PC-3 (cell line): ENCODE data around the gene OPN3. TPM values are rescaled to one million over a fixed set of nuclear protein-coding genes. Genes with fewer than 3 reads are reported as not detected.

Source experiments
- ATAC-seq: fragments of 200-7000 bp; cut with Tn5 transposase; 2 replicates; pipeline ENCODE4 v1.9.1; 2020; ENCODE audit warnings: mild to moderate bottlenecking, moderate library complexity
- BruUV-seq: library from RNA; stranded (reverse); fragments of 400-500 nt; replicated peaks from 2 replicates; lab custom pipeline; 2021; lab: Mats Ljungman, UMichigan
- CTCF ChIA-PET: fragments of 300-600 bp; sonication (Branson Sonifier 250); formaldehyde crosslinking; loops from one replicate; lab custom pipeline; 2022; ENCODE audit warnings: antibody characterized with exemption; lab: Charles Lee
- POLR2A ChIA-PET: fragments of 300-600 bp; sonication (Branson Sonifier 250); formaldehyde crosslinking; loops from one replicate; lab custom pipeline; 2022; ENCODE audit warnings: antibody characterized with exemption; ENCODE audit not compliant: unreplicated experiment; lab: Charles Lee
- DNase-seq: peaks from one replicate; pipeline ENCODE4 v3.0.0-alpha.2; 2015
- H2AFZ ChIP-seq: fragments of 300-600 bp; sonication (generic); 2 replicates; pipeline ENCODE4 v1.6.0; 2016; ENCODE audit warnings: antibody characterized with exemption, low read length
- H3F3A ChIP-seq: fragments of 300-600 bp; sonication (generic); one replicate; pipeline ENCODE4 v1.6.0; 2017; ENCODE audit warnings: antibody characterized with exemption, low read length, control low read depth, mild to moderate bottlenecking; ENCODE audit not compliant: unreplicated experiment
- H3K27ac ChIP-seq: fragments of 300-600 bp; sonication (generic); 2 replicates; pipeline ENCODE4 v1.5.1; 2016; ENCODE audit warnings: mild to moderate bottlenecking, low read length
- H3K27me3 ChIP-seq: fragments of 300-600 bp; sonication (generic); 2 replicates; pipeline ENCODE4 v1.6.1; 2016; ENCODE audit warnings: low read length, mixed read lengths
- H3K36me3 ChIP-seq: fragments of 300-600 bp; sonication (generic); 2 replicates; pipeline ENCODE4 v1.6.1; 2016; ENCODE audit warnings: low read depth, mixed run types, low read length, mixed read lengths
- H3K4me1 ChIP-seq: fragments of 300-600 bp; sonication (generic); 2 replicates; pipeline ENCODE4 v1.5.1; 2016; ENCODE audit warnings: low read length; ENCODE audit not compliant: insufficient read depth
- H3K4me2 ChIP-seq: fragments of 300-600 bp; sonication (generic); 2 replicates; pipeline ENCODE4 v1.6.0; 2016; ENCODE audit warnings: low read length
- H3K4me3 ChIP-seq: fragments of 300-600 bp; sonication (generic); 2 replicates; pipeline ENCODE4 v1.5.1; 2016; ENCODE audit warnings: mild to moderate bottlenecking, low read length, mixed read lengths
- H3K79me2 ChIP-seq: fragments of 300-600 bp; sonication (generic); 2 replicates; pipeline ENCODE4 v1.6.1; 2017; ENCODE audit warnings: low read length, mixed read lengths
- H3K9ac ChIP-seq: fragments of 300-600 bp; sonication (generic); 2 replicates; pipeline ENCODE4 v1.6.0; 2016; ENCODE audit warnings: mild to moderate bottlenecking, low read length
- H3K9me2 ChIP-seq: fragments of 300-600 bp; sonication (generic); replicated peaks from 2 replicates; pipeline ENCODE4 v1.6.1; 2016; ENCODE audit warnings: mixed run types, low read length, mixed read lengths
- H3K9me3 ChIP-seq: fragments of 300-600 bp; sonication (generic); 2 replicates; pipeline ENCODE4 v1.6.1; 2016; ENCODE audit warnings: low read length, mixed read lengths
- H4K20me1 ChIP-seq: fragments of 300-600 bp; sonication (generic); 2 replicates; pipeline ENCODE4 v1.6.1; 2016; ENCODE audit warnings: low read length, mixed read lengths
- EZH2 ChIP-seq: fragments of 300-600 bp; sonication (generic); IDR thresholded peaks from one replicate; pipeline ENCODE4 v1.6.1; 2017; ENCODE audit warnings: antibody characterized with exemption, mild to moderate bottlenecking, low read length; ENCODE audit not compliant: unreplicated experiment
- EZH2phosphoT487 ChIP-seq: fragments of 300-600 bp; sonication (generic); IDR thresholded peaks from 2 replicates; pipeline ENCODE4 v1.6.1; 2018; ENCODE audit warnings: mild to moderate bottlenecking, antibody characterized with exemption, low read length, borderline replicate concordance
- intact Hi-C: fragments of 100-400 bp; cut with micrococcal nuclease; formaldehyde crosslinking; loops from 2 replicates; pipeline ENCODE4 v1.9.0; 2023
- total RNA-seq: library from RNA; depleted of rRNA; stranded (reverse); fragments of >200 nt; gene quantifications from 2 replicates; pipeline ENCODE4 v1.2.3, GENCODE V29; 2014
- TF ChIP-seq, protein P1 (sequence below): fragments of 300-600 bp; sonication (generic); conservative IDR thresholded peaks from 2 replicates; pipeline ENCODE4 v1.5.1; 2017; ENCODE audit warnings: antibody characterized with exemption, low read depth, mild to moderate bottlenecking, low read length

Gene OPN3
- total RNA-seq, 1 experiment from 2014 or later: 44.8 TPM

- ATAC-seq (peak; percentile 29), DNase-seq (peak; percentile 94)
- H3K27ac ChIP-seq: peak overlapping the region; percentile 88
- H3K9ac ChIP-seq: peak overlapping the region; percentile 68
- H3F3A ChIP-seq: peaks cover 9% of the 10 kb centered on the region
- no peaks in the 10 kb centered on the region for H3K36me3 ChIP-seq
- H2AFZ ChIP-seq: no peak overlapping the region
- H3K4me2 ChIP-seq: peak overlapping the region; percentile 71
- TF ChIP-seq EZH2phosphoT487: no peak
- no peak for TF ChIP-seq EZH2
- TF ChIP-seq, protein P1, sequence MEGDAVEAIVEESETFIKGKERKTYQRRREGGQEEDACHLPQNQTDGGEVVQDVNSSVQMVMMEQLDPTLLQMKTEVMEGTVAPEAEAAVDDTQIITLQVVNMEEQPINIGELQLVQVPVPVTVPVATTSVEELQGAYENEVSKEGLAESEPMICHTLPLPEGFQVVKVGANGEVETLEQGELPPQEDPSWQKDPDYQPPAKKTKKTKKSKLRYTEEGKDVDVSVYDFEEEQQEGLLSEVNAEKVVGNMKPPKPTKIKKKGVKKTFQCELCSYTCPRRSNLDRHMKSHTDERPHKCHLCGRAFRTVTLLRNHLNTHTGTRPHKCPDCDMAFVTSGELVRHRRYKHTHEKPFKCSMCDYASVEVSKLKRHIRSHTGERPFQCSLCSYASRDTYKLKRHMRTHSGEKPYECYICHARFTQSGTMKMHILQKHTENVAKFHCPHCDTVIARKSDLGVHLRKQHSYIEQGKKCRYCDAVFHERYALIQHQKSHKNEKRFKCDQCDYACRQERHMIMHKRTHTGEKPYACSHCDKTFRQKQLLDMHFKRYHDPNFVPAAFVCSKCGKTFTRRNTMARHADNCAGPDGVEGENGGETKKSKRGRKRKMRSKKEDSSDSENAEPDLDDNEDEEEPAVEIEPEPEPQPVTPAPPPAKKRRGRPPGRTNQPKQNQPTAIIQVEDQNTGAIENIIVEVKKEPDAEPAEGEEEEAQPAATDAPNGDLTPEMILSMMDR: no peak
- no peaks in the 10 kb centered on the region for H4K20me1 ChIP-seq
- H3K27me3 ChIP-seq: no peaks in the 10 kb centered on the region
- CTCF ChIA-PET: interaction anchor here (1.0 kb wide), 1 partner anchor 76 kb away, joined by 3 read pairs; the partner anchor contains the start of gene KMO
- no peaks in the 10 kb centered on the region for H3K79me2 ChIP-seq
- no peaks in the 10 kb centered on the region for H3K9me3 ChIP-seq
- no peaks in the 10 kb centered on the region for H3K9me2 ChIP-seq
- intact Hi-C loops: no loop called here
- H3K4me1 ChIP-seq: peaks cover 97% of the 10 kb centered on the region
- no peak overlapping the region for H3K4me3 ChIP-seq
- no TSS peak for BruUV-seq
- POLR2A ChIA-PET: no interaction called here
Observed at GRCh38 chr1:241608379-241609033, 31.7 kb downstream of the OPN3 start.

- Histone ChIP-seq H3K4me2 (peak overlapping the region; percentile 71), H3K9ac (peak overlapping the region; percentile 68), H3K4me3 (no peak overlapping the region), H3K27me3 (no peaks in the 10 kb centered on the region), H3F3A (peaks cover 9% of the 10 kb centered on the region), H2AFZ (no peak overlapping the region), H4K20me1 (no peaks in the 10 kb centered on the region), H3K9me3 (no peaks in the 10 kb centered on the region), H3K36me3 (no peaks in the 10 kb centered on the region), H3K4me1 (peaks cover 96% of the 10 kb centered on the region), H3K27ac (peak overlapping the region; percentile 88), H3K79me2 (no peaks in the 10 kb centered on the region), H3K9me2 (no peaks in the 10 kb centered on the region)
- ChIA-PET CTCF (no interaction called here), POLR2A (no interaction called here)
- BruUV-seq: no TSS peak
- no peak for TF ChIP-seq EZH2
- TF ChIP-seq, protein P1: no peak
- TF ChIP-seq EZH2phosphoT487: no peak
- ATAC-seq: no peak
- DNase-seq: no peak
- intact Hi-C loops: no loop called here
Observed at GRCh38 chr1:241607497-241607896, 32.7 kb downstream of the OPN3 start.

- peak overlapping the region; percentile 88 for H3K27ac ChIP-seq
- no peaks in the 10 kb centered on the region for H3K36me3 ChIP-seq
- H3K27me3 ChIP-seq: no peaks in the 10 kb centered on the region
- CTCF ChIA-PET: interaction anchor here (0.5 to 0.9 kb wide), 4 partner anchors 9 to 74 kb away, joined by 3 to 9 read pairs (median 4); no protein-coding TSS in a partner anchor
- H3K9me2 ChIP-seq: no peaks in the 10 kb centered on the region
- H4K20me1 ChIP-seq: no peaks in the 10 kb centered on the region
- H2AFZ ChIP-seq: peak overlapping the region; percentile 11; the same call in 1 of the 2 replicates
- H3K79me2 ChIP-seq: no peaks in the 10 kb centered on the region
- peak overlapping the region; percentile 74 for H3K9ac ChIP-seq
- peak overlapping the region; percentile 71 for H3K4me2 ChIP-seq
- no TSS peak for BruUV-seq
- ATAC-seq (peak; percentile 68), DNase-seq (peak; percentile 99)
- POLR2A ChIA-PET: interaction anchor here (0.6 to 1.0 kb wide), 5 partner anchors 9 to 297 kb away, joined by 3 to 6 read pairs (median 3); no protein-coding TSS in a partner anchor
- intact Hi-C loops: loop anchor here (1.0 kb wide), 2 partner anchors 13 to 75 kb away; no protein-coding TSS in a partner anchor
- H3F3A ChIP-seq: peaks cover 9% of the 10 kb centered on the region
- H3K4me1 ChIP-seq: peaks cover 86% of the 10 kb centered on the region
- peak overlapping the region; percentile 20; the same call in 1 of the 2 replicates for H3K4me3 ChIP-seq
- TF ChIP-seq EZH2: no peak
- no peaks in the 10 kb centered on the region for H3K9me3 ChIP-seq
Observed at GRCh38 chr1:241606544-241606943, 33.6 kb downstream of the OPN3 start.
